Testis (tissue), 3 donors: ENCODE data around the gene PIP5K1A. TPM values are rescaled to one million over a fixed set of nuclear protein-coding genes. Genes with fewer than 3 reads are reported as not detected.

Experiments used
- DNase-seq: peaks from one replicate; pipeline ENCODE4 v3.0.0-alpha.2; 2019
- H3K27ac ChIP-seq, 2 donors: fragments of 200-600 bp; sonication (generic); one replicate each; pipeline ENCODE4 v1.5.1; 2019
- H3K27me3 ChIP-seq: fragments of 200-600 bp; sonication (generic); one replicate; pipeline ENCODE4 v1.5.1; 2019
- H3K36me3 ChIP-seq: fragments of 200-600 bp; sonication (generic); one replicate; pipeline ENCODE4 v1.5.1; 2017; ENCODE audit warnings: low read depth; ENCODE audit errors: missing control alignments
- H3K4me1 ChIP-seq: fragments of 200-600 bp; sonication (generic); one replicate; pipeline ENCODE4 v1.5.1; 2019
- H3K4me3 ChIP-seq, 2 donors: fragments of 200-600 bp; sonication (generic); one replicate each; pipeline ENCODE4 v1.5.1; 2017 to 2019
- H3K9me3 ChIP-seq: fragments of 200-600 bp; sonication (generic); one replicate; pipeline ENCODE4 v1.5.1; 2017
- CTCF ChIP-seq, 3 experiments: fragments of 450-650 bp in 2 of 3; fragments of 200-600 bp in 1 of 3; sonication (generic) in 1 of 3; IDR thresholded peaks; one replicate each; pipeline ENCODE4 v1.5.1; 2016 to 2019; ENCODE audit warnings: antibody characterized with exemption in 3 of 3, mild to moderate bottlenecking in 2 of 3, moderate library complexity in 1 of 3
- POLR2A ChIP-seq: fragments of 450-650 bp; IDR thresholded peaks from one replicate; pipeline ENCODE4 v1.6.1; 2017; ENCODE audit warnings: antibody characterized with exemption, mild to moderate bottlenecking, moderate library complexity
- WGBS, 2 donors: methylation state at CpG; one replicate each; pipeline ENCODE4 v1.1.5; 2018; 5-methylcytosine and 5-hydroxymethylcytosine counted together
- intact Hi-C: fragments of 100-400 bp; cut with DNase I; formaldehyde crosslinking; loops from one replicate; pipeline ENCODE4 v1.15.1; 2023; ENCODE audit warnings: low total_unique reads
- polyA plus RNA-seq: library from polyadenylated mRNA; stranded (reverse); fragments of 350-450 nt; fragmentation: Illumina TruSeq; extraction: RNeasy Lipid Tissue Mini Kit (QIAGEN cat#74804); gene quantifications from one replicate; pipeline ENCODE4 v1.2.3, GENCODE V29; 2014; ENCODE audit warnings: low read depth, low replicate concordance; ENCODE audit not compliant: insufficient read depth
- total RNA-seq, 2 donors: library from RNA; depleted of rRNA; stranded (reverse); fragments of >200 nt; gene quantifications; one replicate each; pipeline ENCODE4 v1.2.3, GENCODE V29; 2016

PIP5K1A gene
- total and polyA plus RNA-seq, 3 donors from 2014 or later: 94.1 to 234 (median 168) TPM

DNA sequence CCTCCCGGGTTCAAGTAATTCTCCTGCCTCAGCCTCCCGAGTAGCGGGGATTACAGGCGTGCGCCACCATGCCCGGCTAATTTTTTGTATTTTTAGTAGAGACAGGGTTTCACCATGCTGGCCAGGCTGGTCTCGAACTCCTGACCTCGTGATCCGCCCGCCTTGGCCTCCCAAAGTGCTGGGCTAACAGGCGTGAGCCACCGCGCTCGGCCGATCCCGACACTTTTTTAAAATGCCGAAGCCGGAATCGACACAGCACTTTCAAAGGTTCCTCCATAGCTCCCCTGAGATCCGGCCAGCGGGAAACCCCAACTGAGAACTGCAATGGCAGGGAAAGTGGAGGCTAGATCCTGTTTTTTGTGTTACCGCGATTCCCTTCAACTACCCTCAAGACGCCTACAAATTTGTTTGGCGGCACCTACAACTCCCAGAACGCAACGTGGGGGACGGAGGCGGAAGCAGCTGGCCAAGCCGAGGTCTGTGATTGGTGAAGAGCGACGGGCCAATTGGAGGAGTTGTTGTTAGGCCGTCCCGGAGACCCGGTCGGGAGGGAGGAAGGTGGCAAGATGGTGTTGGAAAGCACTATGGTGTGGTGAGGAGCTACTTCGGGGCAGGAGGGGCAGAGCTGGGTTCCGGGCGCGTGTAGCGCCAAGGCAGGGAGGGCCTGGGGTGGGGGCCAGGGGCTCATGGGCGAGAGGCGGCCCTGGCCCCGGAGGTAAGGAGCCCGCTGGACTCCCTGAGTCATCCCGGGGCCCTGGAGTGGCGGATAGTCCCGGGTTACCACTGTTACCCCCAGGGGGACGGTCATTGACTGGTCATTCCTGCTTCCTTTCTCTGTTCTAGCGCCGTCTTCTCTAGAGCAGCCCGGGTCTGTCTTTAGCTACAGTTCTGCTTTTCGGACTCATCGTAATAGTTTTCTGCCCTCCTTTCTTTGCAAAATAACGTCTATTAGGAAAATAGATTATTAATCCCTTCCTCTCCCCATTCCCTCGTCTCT lies 56.2 kb downstream of the PIP5K1A start, which contains the start of gene PSMD4:
Gene PSMD4, plus strand, starts transcription at position 518 of the 997 bp plus-strand sequence. Its CDS starts 49 bp downstream, at position 567.
- H3K27me3 ChIP-seq: no peaks in the 10 kb centered on the region
- peak; percentile 97 for DNase-seq
- TF ChIP-seq POLR2A: no peak
- TF ChIP-seq CTCF (IDR thresholded peaks at IDR 0.05): peak in 1 of 3 experiments; percentile 5
- peak within 1 kb of the TSS; percentile 80 to 82 for H3K27ac ChIP-seq
- H3K4me1 ChIP-seq: peaks cover 12% of the 10 kb centered on the region
- no peaks in the 10 kb centered on the region for H3K36me3 ChIP-seq
- H3K4me3 ChIP-seq: peak within 1 kb of the TSS; percentile 88 to 99
- H3K9me3 ChIP-seq: no peaks in the 10 kb centered on the region
- 2 to 7% methylated on average over 38 to 56 of the region's 56 CpGs for WGBS, 2 donors
- intact Hi-C loops: loop anchor here (10.0 kb wide), 1 partner anchor 50 kb away; no protein-coding TSS in a partner anchor

- Histone ChIP-seq H3K4me3 (peak overlapping the region; percentile 88 to 99), H3K4me1 (peaks cover 12% of the 10 kb centered on the region), H3K27me3 (no peaks in the 10 kb centered on the region), H3K9me3 (no peaks in the 10 kb centered on the region), H3K36me3 (no peaks in the 10 kb centered on the region), H3K27ac (peak overlapping the region; percentile 80 to 82)
- intact Hi-C loops: loop anchor here (10.0 kb wide), 1 partner anchor 51 kb away; no protein-coding TSS in a partner anchor
- TF ChIP-seq POLR2A (no peak), CTCF (IDR thresholded peaks at IDR 0.05) (no peak)
- WGBS, 2 donors: 18 to 20% methylated on average over 10 of the region's 10 CpGs
- DNase-seq: no peak
These were observed 57.0 kb downstream of the PIP5K1A start for GRCh38 chr1:151255381-151255780.

- 80 to 90% methylated on average over 2 of the region's 2 CpGs for WGBS, 2 donors
- Histone ChIP-seq H3K27me3 (no peaks in the 10 kb centered on the region), H3K9me3 (no peaks in the 10 kb centered on the region), H3K4me1 (peaks cover 12% of the 10 kb centered on the region), H3K36me3 (no peaks in the 10 kb centered on the region), H3K27ac (no peak overlapping the region), H3K4me3 (no peak overlapping the region)
- intact Hi-C loops: loop anchor here (10.0 kb wide), 1 partner anchor 55 kb away; no protein-coding TSS in a partner anchor
- no peak for DNase-seq
- no peak for TF ChIP-seq CTCF (IDR thresholded peaks at IDR 0.05)
These were observed 61.0 kb downstream of the PIP5K1A start for GRCh38 chr1:151259351-151259750.

DNA sequence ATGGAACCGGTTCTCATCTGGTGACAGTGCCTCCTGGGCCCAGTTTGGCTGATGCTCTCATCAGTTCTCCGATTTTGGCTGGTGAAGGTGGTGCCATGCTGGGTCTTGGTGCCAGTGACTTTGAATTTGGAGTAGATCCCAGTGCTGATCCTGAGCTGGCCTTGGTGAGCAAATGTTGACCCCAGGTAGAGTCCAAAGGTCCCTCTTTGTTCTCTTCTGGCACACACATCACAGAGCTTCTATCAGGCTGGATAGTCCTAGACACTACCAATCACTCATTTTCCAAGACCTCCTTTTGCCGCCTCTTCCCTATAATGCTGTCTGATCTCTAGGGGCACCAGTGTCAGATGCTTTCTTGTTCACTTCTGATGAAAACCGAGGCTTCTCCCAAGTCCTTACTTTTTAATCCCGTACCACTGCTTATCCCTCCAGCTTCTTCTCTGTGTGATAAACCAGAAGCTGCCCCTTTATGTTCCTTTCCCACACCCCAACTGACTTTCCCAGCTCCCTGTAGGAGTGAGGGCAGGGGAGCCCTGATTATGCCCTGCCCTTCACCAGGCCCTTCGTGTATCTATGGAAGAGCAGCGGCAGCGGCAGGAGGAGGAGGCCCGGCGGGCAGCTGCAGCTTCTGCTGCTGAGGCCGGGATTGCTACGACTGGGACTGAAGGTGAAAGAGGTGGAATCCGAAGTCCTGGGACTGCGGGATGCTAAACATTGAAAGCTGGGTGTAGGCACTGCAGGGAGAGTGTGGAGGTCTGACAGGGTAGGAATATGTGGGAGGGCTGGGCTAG lies 67.3 kb downstream of the PIP5K1A start:
- Histone ChIP-seq H3K9me3 (no peaks in the 10 kb centered on the region), H3K4me1 (no peaks in the 10 kb centered on the region), H3K27me3 (no peaks in the 10 kb centered on the region), H3K27ac (no peak overlapping the region), H3K36me3 (no peaks in the 10 kb centered on the region), H3K4me3 (no peak overlapping the region)
- TF ChIP-seq POLR2A (no peak), CTCF (IDR thresholded peaks at IDR 0.05) (no peak)
- intact Hi-C loops: no loop called here
- DNase-seq: no peak
- WGBS, 2 donors: 86 to 88% methylated on average over 14 of the region's 14 CpGs
